H1 (cell line): Measurements from ENCODE around the gene PTPRT.

ENCODE experiments used
- EGR1 ChIP-seq: IDR thresholded peaks from 2 replicates; pipeline ENCODE4 v1.6.1; 2011; ENCODE audit warnings: low read depth, low read length, borderline replicate concordance
- EP300 ChIP-seq, 2 experiments: IDR thresholded peaks; 1 replicate in 1 of 2; 2 replicates in 1 of 2; pipeline ENCODE4 v1.6.1; 2011 to 2012; ENCODE audit warnings: low read depth in 2 of 2, low read length in 2 of 2, mild to moderate bottlenecking in 2 of 2, borderline replicate concordance in 1 of 2, inconsistent platforms in 1 of 2, moderate library complexity in 1 of 2
- EZH2 ChIP-seq: fragments of 200-600 bp; sonication (generic); IDR thresholded peaks from 2 replicates; pipeline ENCODE4 v1.7.1; 2012; ENCODE audit warnings: low read depth, mild to moderate bottlenecking, moderate library complexity, low read length, inconsistent platforms; ENCODE audit not compliant: severe bottlenecking
- HDAC6 ChIP-seq: IDR thresholded peaks from one replicate; pipeline ENCODE4 v1.7.1; 2012; ENCODE audit warnings: low read depth, mild to moderate bottlenecking, inconsistent platforms, low read length, moderate library complexity
- PHF8 ChIP-seq: fragments of 200-600 bp; sonication (generic); conservative IDR thresholded peaks from 2 replicates; pipeline ENCODE4 v1.7.1; 2012; ENCODE audit warnings: low read depth, mild to moderate bottlenecking, inconsistent platforms, low read length, moderate library complexity
- POLR2A ChIP-seq, 2 experiments: IDR thresholded peaks; 1 replicate in 1 of 2; 2 replicates in 1 of 2; pipeline ENCODE4 v1.6.1; 2011; ENCODE audit warnings: low read depth in 2 of 2, low read length in 2 of 2, mild to moderate bottlenecking in 2 of 2; ENCODE audit errors: control extremely low read depth in 1 of 2
- SP2 ChIP-seq: IDR thresholded peaks from 2 replicates; pipeline ENCODE4 v1.6.1; 2012; ENCODE audit warnings: mild to moderate bottlenecking, low read length, inconsistent platforms
- SUZ12 ChIP-seq: fragments of 200-600 bp; sonication (generic); IDR thresholded peaks from 2 replicates; pipeline ENCODE4 v1.6.1; 2012; ENCODE audit warnings: mild to moderate bottlenecking, inconsistent platforms, low read length, moderate library complexity, mixed read lengths
- YY1 ChIP-seq: IDR thresholded peaks from 2 replicates; pipeline ENCODE4 v1.6.1; 2011; ENCODE audit warnings: low read depth, mild to moderate bottlenecking, low read length
- TF ChIP-seq, protein P1 (sequence below): IDR thresholded peaks from 2 replicates; pipeline ENCODE4 v1.6.1; 2012; ENCODE audit warnings: low read length, inconsistent platforms
- TF ChIP-seq, protein P2 (sequence below), 3 experiments: IDR thresholded peaks; 1 replicate in 2 of 3; 2 replicates in 1 of 3; pipeline versions ENCODE4 v1.5.1 to v1.6.1; 2011; ENCODE audit warnings: low read length in 3 of 3, mild to moderate bottlenecking in 3 of 3, inconsistent platforms in 2 of 3, low read depth in 1 of 3, moderate library complexity in 1 of 3; ENCODE audit not compliant: insufficient read depth in 1 of 3; ENCODE audit errors: control extremely low read depth in 1 of 3

DNA sequence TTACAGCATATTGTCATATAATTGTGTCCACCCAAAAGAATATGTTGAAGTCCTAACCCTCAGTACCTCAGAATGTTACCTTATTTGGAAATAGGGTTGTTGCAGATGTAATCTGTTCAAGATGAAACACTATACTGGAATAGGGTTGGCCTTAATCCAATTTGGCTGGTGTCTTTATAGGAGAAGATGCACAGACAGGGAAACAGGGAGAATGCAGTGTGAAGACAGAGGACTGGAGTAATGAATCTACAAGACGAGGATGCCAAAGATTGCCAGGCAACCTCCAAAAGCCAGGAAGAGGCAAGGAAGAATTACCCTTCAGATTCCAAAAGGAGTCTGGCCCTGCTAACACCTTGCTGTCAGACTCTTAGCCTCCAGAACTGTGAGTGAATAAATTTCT is 482.9 kb downstream of the PTPRT start:
- TF ChIP-seq HDAC6: no peak
- no peak for TF ChIP-seq YY1
- TF ChIP-seq EGR1: no peak
- no peak for TF ChIP-seq PHF8
- TF ChIP-seq, protein P1, sequence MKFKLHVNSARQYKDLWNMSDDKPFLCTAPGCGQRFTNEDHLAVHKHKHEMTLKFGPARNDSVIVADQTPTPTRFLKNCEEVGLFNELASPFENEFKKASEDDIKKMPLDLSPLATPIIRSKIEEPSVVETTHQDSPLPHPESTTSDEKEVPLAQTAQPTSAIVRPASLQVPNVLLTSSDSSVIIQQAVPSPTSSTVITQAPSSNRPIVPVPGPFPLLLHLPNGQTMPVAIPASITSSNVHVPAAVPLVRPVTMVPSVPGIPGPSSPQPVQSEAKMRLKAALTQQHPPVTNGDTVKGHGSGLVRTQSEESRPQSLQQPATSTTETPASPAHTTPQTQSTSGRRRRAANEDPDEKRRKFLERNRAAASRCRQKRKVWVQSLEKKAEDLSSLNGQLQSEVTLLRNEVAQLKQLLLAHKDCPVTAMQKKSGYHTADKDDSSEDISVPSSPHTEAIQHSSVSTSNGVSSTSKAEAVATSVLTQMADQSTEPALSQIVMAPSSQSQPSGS: no peak
- TF ChIP-seq POLR2A (IDR thresholded peaks at IDR 0.05; ENCODE audit: control extremely low read depth in 1 of 2, low read depth in 2 of 2, low read length in 2 of 2): no peak
- TF ChIP-seq EZH2: no peak
- TF ChIP-seq EP300 (IDR thresholded peaks at IDR 0.05; ENCODE audit: borderline replicate concordance in 1 of 2, low read depth in 2 of 2, low read length in 2 of 2): no peak
- TF ChIP-seq SP2: no peak
- TF ChIP-seq SUZ12: no peak
- TF ChIP-seq, protein P2, sequence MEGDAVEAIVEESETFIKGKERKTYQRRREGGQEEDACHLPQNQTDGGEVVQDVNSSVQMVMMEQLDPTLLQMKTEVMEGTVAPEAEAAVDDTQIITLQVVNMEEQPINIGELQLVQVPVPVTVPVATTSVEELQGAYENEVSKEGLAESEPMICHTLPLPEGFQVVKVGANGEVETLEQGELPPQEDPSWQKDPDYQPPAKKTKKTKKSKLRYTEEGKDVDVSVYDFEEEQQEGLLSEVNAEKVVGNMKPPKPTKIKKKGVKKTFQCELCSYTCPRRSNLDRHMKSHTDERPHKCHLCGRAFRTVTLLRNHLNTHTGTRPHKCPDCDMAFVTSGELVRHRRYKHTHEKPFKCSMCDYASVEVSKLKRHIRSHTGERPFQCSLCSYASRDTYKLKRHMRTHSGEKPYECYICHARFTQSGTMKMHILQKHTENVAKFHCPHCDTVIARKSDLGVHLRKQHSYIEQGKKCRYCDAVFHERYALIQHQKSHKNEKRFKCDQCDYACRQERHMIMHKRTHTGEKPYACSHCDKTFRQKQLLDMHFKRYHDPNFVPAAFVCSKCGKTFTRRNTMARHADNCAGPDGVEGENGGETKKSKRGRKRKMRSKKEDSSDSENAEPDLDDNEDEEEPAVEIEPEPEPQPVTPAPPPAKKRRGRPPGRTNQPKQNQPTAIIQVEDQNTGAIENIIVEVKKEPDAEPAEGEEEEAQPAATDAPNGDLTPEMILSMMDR (IDR thresholded peaks at IDR 0.05; ENCODE audit: control extremely low read depth in 1 of 3, insufficient read depth in 1 of 3, low read depth in 1 of 3, low read length in 3 of 3): no peak
